ENCODE data around the gene ATG2A.

DNA sequence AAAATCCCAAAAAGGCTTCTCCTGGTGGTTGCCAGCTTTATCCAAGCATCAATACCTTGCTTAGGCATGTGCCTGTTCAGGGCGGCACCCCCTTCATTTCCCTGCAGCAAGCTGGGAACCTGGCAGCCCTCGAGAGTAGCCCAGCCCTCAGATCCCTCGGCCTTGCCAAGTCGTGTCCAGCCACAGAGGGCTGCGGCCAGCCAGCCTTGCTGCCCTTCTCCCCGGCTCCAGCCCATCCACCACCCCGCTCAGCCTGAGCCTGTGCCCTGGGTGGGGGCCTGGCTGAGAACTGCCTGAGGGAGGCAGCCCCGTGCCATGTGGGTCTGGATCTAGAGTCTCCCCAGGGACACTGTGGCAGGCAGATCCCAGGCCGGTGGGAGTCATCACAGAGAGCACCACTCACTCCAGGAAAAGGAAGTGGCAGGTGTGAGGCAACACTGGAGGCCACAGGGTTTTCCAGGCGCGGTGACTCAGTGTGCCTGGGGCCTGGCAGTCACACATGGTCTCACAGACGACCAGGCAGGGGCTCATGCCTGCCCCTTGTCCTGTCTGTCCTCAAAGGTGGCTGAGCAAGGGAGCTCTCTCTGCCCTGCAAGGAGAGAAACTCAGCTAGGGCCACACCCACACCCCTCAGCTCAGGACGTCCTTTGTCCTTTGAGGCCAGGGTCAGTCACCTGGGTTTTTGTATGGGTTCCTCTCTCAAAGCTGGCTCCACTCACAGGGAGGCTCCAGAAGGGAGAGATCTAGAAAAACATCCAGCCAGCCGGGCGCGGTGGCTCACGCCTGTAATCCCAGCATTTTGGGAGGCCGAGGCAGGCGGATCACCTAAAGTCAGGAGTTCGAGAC is 60.4 kb downstream of the ATG2A start:
- TF ChIP-seq, protein P1, sequence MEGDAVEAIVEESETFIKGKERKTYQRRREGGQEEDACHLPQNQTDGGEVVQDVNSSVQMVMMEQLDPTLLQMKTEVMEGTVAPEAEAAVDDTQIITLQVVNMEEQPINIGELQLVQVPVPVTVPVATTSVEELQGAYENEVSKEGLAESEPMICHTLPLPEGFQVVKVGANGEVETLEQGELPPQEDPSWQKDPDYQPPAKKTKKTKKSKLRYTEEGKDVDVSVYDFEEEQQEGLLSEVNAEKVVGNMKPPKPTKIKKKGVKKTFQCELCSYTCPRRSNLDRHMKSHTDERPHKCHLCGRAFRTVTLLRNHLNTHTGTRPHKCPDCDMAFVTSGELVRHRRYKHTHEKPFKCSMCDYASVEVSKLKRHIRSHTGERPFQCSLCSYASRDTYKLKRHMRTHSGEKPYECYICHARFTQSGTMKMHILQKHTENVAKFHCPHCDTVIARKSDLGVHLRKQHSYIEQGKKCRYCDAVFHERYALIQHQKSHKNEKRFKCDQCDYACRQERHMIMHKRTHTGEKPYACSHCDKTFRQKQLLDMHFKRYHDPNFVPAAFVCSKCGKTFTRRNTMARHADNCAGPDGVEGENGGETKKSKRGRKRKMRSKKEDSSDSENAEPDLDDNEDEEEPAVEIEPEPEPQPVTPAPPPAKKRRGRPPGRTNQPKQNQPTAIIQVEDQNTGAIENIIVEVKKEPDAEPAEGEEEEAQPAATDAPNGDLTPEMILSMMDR (IDR thresholded peaks at IDR 0.05; ENCODE audit: insufficient read depth, low read depth, low read length) = no peak
- TF ChIP-seq EZH2 (IDR thresholded peaks at IDR 0.05; ENCODE audit: insufficient read depth, low read length) = no peak

All from astrocyte (in vitro differentiated cells and primary cell).